T47D (cell line): Measurements from ENCODE around the gene GRPEL1.

Experiments
- DNase-seq, 2 experiments: peaks; one replicate each; pipeline versions ENCODE4 v3.0.0 to v3.0.0-alpha.2; 2011 to 2012; ENCODE audit warnings: low read depth in 1 of 2, low spot score in 1 of 2
- JUND ChIP-seq: IDR thresholded peaks from 2 replicates; pipeline ENCODE4 v1.6.1; 2012; ENCODE audit warnings: low read depth
- in situ Hi-C: cut with HindIII; loops from 2 replicates; pipeline ENCODE4 v1.10.0; 2016; ENCODE audit warnings: low sequenced_read_pairs, low pct_unique_long_range_greater_than_20kb

The GRPEL1 gene

DNA sequence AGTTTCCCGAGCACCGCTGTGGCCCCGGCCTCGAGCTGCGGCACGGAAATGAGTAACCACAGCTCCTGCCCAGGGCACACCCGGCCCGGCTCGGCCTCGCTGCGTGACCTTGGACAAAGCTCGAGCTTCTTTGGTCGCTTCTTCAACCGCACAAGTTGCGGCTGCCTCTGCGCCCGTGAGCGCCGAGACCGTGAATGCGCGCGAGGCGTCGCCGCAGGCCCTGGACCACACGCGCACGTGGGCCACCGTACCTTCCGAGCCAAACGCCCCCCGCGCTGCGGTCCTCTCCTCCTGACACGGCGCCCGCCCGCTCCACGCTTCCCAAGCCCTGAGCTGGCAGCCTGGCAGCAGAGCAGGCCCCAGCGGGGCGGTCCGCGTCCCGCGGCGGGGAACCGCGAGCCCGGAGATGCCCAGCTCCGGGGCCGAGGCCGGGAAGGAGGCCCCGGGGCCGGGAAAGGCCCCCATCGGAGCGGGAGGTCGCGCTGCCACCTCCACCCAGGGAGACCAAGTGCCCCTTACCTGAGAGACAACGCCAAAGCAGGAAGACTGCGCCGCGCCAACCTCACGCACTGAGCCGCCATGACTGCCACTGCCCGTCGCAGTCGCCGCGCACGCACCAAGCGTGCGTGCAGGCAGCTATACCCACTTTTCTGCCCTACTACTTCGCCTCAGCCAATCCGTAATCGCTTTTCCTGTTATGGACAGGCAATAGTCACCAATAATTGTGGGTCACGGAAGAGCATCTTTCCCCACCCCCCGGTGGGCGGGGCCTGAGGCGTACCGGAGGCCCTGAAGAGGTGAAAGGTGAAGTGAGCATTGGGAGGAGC, at the start of gene GRPEL1:
Gene GRPEL1, minus strand, starts transcription at position 613 of the 827 bp plus-strand sequence. Its CDS starts 32 bp downstream, at position 581.
- in situ Hi-C loops, result no loop called here
- no peak for TF ChIP-seq JUND
- peak; percentile 87 to 99 for DNase-seq

DNA sequence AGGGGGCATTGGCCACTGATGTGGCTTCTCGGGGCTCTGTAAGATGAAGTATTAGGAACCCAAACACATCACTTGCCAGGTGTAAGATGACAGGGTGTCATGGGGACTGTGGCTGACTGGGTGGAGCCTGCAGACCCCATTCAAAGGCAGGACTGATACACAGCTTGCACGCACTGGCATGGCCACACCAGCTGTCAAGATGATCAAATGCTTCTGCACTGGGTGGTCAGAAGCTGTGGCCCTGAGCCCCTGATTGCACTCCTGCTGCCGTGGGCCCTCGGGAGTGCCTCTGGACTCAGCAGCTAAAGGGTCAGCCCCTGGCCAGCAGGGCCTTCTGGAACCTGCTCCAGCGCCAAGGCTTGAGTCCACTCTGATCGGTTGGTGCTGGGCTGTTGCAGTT, 48.8 kb upstream of the GRPEL1 start:
- no peak for DNase-seq
- TF ChIP-seq JUND, result no peak
- in situ Hi-C loops, result no loop called here

- no peak for TF ChIP-seq JUND
- no peak for DNase-seq
- in situ Hi-C loops, result no loop called here
Observed at GRCh38 chr4:7115557-7116340, 47.9 kb upstream of the GRPEL1 start.

DNA sequence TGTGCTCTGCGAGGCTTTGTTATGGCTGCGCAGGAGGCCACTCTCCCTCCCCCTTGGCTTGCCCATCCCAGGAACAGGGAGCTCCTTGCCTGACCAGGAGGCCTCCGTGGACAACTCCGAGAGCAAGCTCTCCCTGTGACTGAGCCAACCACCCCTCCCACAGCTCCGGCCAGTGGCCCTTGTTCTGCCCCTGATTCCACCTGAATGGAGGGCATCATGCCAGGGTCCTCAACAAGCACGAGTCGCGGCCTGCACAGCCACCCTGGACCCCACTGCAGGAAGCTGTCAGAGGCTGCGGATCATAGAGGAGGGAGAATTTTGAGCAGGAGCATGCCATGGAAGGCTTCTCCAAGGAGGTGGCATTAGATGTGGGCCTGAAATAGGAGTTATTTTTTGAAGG, 44.8 kb upstream of the GRPEL1 start:
- in situ Hi-C loops, result no loop called here
- DNase-seq, result no peak
- TF ChIP-seq JUND, result no peak

- TF ChIP-seq JUND, result no peak
- DNase-seq, result no peak
- in situ Hi-C loops, result no loop called here
Observed at GRCh38 chr4:7111441-7111840, 43.6 kb upstream of the GRPEL1 start.

GRCh38 chr4:7110546-7110945, 42.7 kb upstream of the GRPEL1 start:
- DNase-seq, result no peak
- in situ Hi-C loops, result no loop called here

DNA sequence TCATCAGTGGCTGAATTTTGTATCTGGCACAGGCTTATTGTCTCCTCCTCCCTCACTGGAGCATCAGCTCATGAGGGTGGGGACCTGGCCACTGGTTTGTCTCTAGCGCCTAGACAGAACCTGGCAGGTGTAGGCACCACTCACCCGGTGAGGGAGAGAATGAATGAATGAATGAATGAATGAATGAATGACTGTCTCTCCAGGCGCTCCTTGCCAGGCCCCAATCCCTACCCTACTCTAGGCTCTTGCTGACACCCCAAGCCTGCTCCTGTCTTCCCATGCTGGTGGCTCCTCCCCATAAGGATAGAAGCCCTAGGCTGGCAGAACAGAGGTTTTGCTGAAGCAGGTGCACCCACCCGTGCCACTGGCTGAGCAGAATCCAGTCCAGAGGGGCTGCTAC, 41.3 kb upstream of the GRPEL1 start:
- DNase-seq, result no peak
- in situ Hi-C loops, result no loop called here
- TF ChIP-seq JUND, result no peak

More at GRCh38 chr4:7110546-7110945, 42.7 kb upstream of the GRPEL1 start:
- TF ChIP-seq JUND, result no peak

- no peak for DNase-seq
- in situ Hi-C loops, result no loop called here
- no peak for TF ChIP-seq JUND
Observed at GRCh38 chr4:7108660-7109059, 40.8 kb upstream of the GRPEL1 start.

DNA sequence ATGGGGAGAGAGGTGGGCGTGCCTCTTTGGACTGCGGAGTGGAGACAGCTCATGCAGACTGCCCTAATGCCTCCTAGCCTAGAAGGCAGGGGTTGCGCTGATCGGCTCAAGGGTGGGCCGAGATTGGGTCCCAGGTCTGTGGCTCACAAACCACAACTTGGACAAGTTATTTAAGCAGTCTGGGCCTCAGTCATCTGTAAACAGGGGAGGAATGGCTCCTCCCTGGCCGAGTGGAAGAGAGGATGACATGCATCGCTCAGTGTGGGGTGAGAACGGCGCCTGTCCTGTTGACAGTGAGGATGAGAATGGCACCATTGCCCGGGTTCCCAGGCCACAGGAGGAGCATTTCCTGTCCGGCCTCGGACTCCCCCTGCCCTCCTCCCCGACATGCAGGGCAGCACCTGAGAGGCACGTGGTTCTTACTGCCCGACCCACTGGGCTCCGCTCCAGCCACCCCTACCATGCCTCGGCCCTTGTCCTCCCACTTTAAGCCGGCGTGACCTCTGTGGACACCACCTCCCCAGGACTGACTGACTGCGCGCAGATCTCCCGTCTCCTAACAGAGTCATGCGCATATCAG, 40.3 kb upstream of the GRPEL1 start:
- in situ Hi-C loops, result no loop called here
- DNase-seq, result no peak
- TF ChIP-seq JUND, result no peak

DNA sequence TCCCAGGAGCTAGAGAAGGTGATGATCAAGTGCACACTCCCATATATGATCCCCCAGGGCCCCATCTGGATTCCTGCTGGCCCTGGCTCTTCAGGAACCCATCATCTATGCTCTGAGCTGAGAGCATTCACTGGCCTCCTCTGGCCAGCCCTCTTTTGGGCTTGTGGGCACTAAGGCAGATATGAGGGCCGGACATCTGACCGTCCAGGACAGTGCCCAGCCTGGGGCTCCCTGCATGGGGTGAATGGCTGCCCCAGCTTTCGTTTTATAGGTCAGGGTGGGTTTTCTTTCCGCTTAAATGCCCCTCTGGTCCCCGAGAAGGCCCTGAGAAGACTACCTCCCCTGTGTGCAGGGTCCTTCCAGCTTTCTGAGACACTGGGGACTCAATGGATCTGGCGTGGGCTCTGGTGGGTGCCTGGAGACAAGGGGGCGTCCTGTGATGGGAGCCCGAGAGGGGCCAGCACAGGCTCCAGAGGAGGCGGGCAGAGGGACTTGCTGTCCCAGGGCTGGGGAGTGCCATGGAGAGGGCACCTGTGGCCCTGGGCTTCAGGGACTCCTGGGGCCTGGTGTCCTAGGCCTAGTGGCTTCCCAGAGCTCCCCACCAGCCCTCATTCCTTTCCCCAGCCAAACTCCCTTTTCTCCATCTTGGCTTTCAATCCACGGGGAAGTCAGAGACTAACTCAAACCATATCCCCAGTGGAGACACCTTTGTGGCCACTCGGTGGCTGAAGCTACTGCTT, 39.5 kb upstream of the GRPEL1 start:
- in situ Hi-C loops, result no loop called here
- DNase-seq, result no peak
- no peak for TF ChIP-seq JUND

DNA sequence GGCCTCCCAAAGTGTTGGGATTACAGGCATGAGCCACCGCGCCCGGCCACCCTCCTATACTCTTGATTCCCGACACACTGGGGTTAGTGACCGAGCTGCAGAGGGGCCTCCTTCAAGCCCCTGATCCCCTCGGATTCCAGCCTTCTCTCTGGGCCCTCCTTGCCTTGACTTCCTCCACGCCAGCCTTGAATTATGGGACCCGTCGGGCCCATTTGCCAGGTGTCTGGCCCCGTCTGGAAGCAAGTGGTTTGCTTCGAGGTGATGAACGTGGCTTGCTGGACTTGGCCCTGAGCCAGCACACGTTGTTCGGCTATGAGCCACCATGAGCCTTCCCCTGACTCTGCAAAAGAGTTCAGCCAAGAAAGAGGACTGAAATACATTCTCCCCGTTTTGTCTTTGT, 37.4 kb upstream of the GRPEL1 start:
- TF ChIP-seq JUND, result no peak
- in situ Hi-C loops, result no loop called here
- DNase-seq, result no peak

- TF ChIP-seq JUND, result no peak
- no peak for DNase-seq
- in situ Hi-C loops, result no loop called here
Observed at GRCh38 chr4:7104366-7105031, 36.6 kb upstream of the GRPEL1 start.
